Ishikawa (cell line): Measurements from ENCODE around the gene REX1BD.

Source experiments
- CEBPB ChIP-seq: IDR thresholded peaks from 2 replicates; pipeline ENCODE4 v1.6.1; 2012
- CREB1 ChIP-seq: IDR thresholded peaks from 2 replicates; pipeline ENCODE4 v1.6.1; 2012; ENCODE audit warnings: low read depth
- EGR1 ChIP-seq: IDR thresholded peaks from 2 replicates; pipeline ENCODE4 v1.6.1; 2012
- EP300 ChIP-seq: IDR thresholded peaks from 2 replicates; pipeline ENCODE4 v1.6.1; 2012; ENCODE audit warnings: borderline replicate concordance
- FOXM1 ChIP-seq: IDR thresholded peaks from 2 replicates; pipeline ENCODE4 v1.6.1; 2012; ENCODE audit warnings: low read depth, borderline replicate concordance
- NFIC ChIP-seq: IDR thresholded peaks from 2 replicates; pipeline ENCODE4 v1.6.1; 2012
- RAD21 ChIP-seq: IDR thresholded peaks from 2 replicates; pipeline ENCODE4 v1.6.1; 2012; ENCODE audit warnings: low read depth
- TAF1 ChIP-seq: IDR thresholded peaks from 2 replicates; pipeline ENCODE4 v1.6.1; 2012; ENCODE audit warnings: low read depth, mild to moderate bottlenecking
- TF ChIP-seq, protein P1 (sequence below): IDR thresholded peaks from 2 replicates; pipeline ENCODE4 v1.6.1; 2012
- TF ChIP-seq, protein P2 (sequence below): IDR thresholded peaks from 2 replicates; pipeline ENCODE4 v1.6.1; 2012; ENCODE audit warnings: low read depth, mild to moderate bottlenecking

GRCh38 chr19:18562086-18562485 lies 26.5 kb upstream of the REX1BD start:
- TF ChIP-seq EGR1 = no peak
- no peak for TF ChIP-seq RAD21
- no peak for TF ChIP-seq NFIC
- TF ChIP-seq, protein P1, sequence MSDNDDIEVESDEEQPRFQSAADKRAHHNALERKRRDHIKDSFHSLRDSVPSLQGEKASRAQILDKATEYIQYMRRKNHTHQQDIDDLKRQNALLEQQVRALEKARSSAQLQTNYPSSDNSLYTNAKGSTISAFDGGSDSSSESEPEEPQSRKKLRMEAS = no peak
- no peak for TF ChIP-seq TAF1
- no peak for TF ChIP-seq CREB1
- TF ChIP-seq CEBPB = no peak
- TF ChIP-seq EP300 = no peak
- TF ChIP-seq, protein P2, sequence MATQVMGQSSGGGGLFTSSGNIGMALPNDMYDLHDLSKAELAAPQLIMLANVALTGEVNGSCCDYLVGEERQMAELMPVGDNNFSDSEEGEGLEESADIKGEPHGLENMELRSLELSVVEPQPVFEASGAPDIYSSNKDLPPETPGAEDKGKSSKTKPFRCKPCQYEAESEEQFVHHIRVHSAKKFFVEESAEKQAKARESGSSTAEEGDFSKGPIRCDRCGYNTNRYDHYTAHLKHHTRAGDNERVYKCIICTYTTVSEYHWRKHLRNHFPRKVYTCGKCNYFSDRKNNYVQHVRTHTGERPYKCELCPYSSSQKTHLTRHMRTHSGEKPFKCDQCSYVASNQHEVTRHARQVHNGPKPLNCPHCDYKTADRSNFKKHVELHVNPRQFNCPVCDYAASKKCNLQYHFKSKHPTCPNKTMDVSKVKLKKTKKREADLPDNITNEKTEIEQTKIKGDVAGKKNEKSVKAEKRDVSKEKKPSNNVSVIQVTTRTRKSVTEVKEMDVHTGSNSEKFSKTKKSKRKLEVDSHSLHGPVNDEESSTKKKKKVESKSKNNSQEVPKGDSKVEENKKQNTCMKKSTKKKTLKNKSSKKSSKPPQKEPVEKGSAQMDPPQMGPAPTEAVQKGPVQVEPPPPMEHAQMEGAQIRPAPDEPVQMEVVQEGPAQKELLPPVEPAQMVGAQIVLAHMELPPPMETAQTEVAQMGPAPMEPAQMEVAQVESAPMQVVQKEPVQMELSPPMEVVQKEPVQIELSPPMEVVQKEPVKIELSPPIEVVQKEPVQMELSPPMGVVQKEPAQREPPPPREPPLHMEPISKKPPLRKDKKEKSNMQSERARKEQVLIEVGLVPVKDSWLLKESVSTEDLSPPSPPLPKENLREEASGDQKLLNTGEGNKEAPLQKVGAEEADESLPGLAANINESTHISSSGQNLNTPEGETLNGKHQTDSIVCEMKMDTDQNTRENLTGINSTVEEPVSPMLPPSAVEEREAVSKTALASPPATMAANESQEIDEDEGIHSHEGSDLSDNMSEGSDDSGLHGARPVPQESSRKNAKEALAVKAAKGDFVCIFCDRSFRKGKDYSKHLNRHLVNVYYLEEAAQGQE = no peak
- no peak for TF ChIP-seq FOXM1
